H9 (cell line): Measurements from ENCODE around the gene OTOGL. TPM values are rescaled to one million over a fixed set of nuclear protein-coding genes. Genes with fewer than 3 reads are reported as not detected.

Source experiments
- DNase-seq: peaks from one replicate; pipeline ENCODE4 v3.0.0-alpha.2; 2017
- H2AFZ ChIP-seq: one replicate; pipeline ENCODE4 v1.6.1; 2013; ENCODE audit warnings: mild to moderate bottlenecking, low read length, control low read depth, moderate library complexity
- H2AK5ac ChIP-seq: 2 replicates; pipeline ENCODE4 v1.6.1; 2013; ENCODE audit warnings: low read length, control low read depth, mixed read lengths; ENCODE audit not compliant: insufficient read length
- H2BK120ac ChIP-seq: one replicate; pipeline ENCODE4 v1.6.1; 2013; ENCODE audit warnings: low read depth, mild to moderate bottlenecking, low read length, control low read depth, inconsistent platforms; ENCODE audit not compliant: poor library complexity, severe bottlenecking
- H2BK12ac ChIP-seq: 2 replicates; pipeline ENCODE4 v1.6.1; 2013; ENCODE audit warnings: low read length, control low read depth, mixed read lengths, low read depth; ENCODE audit not compliant: insufficient read length
- H2BK15ac ChIP-seq: 2 replicates; pipeline ENCODE4 v1.6.1; 2013; ENCODE audit warnings: low read depth, low read length, control low read depth
- H2BK20ac ChIP-seq: one replicate; pipeline ENCODE4 v1.6.1; 2013; ENCODE audit warnings: low read depth, mild to moderate bottlenecking, low read length, control low read depth, inconsistent platforms; ENCODE audit not compliant: poor library complexity, severe bottlenecking
- H2BK5ac ChIP-seq: 2 replicates; pipeline ENCODE4 v1.6.1; 2013; ENCODE audit warnings: low read length, control low read depth, mixed read lengths; ENCODE audit not compliant: insufficient read length
- H3K14ac ChIP-seq: 2 replicates; pipeline ENCODE4 v1.6.1; 2013; ENCODE audit warnings: low read length, control low read depth; ENCODE audit not compliant: insufficient read depth
- H3K18ac ChIP-seq: 2 replicates; pipeline ENCODE4 v1.6.1; 2013; ENCODE audit warnings: low read depth, mild to moderate bottlenecking, mixed read lengths, low read length, control low read depth; ENCODE audit not compliant: insufficient read length
- H3K23ac ChIP-seq: 2 replicates; pipeline ENCODE4 v1.6.1; 2013; ENCODE audit warnings: low read length, control low read depth, mixed read lengths, low read depth; ENCODE audit not compliant: insufficient read length
- H3K23me2 ChIP-seq: 2 replicates; pipeline ENCODE4 v1.6.1; 2013; ENCODE audit warnings: low read depth, mild to moderate bottlenecking, mixed read lengths, low read length, control low read depth; ENCODE audit not compliant: insufficient read length, poor library complexity, severe bottlenecking
- H3K27ac ChIP-seq: 2 replicates; pipeline ENCODE4 v1.5.1; 2013; ENCODE audit warnings: low read length, control low read depth, mixed read lengths, low read depth; ENCODE audit not compliant: insufficient read length
- H3K27me3 ChIP-seq: 2 replicates; pipeline ENCODE4 v1.6.1; 2013; ENCODE audit warnings: low read length, control low read depth, inconsistent platforms; ENCODE audit not compliant: insufficient read depth
- H3K4ac ChIP-seq: 2 replicates; pipeline ENCODE4 v1.6.1; 2013; ENCODE audit warnings: low read depth, mild to moderate bottlenecking, control low read depth, inconsistent platforms, low read length, moderate library complexity
- H3K4me1 ChIP-seq: 2 replicates; pipeline ENCODE4 v1.6.1; 2013; ENCODE audit warnings: low read length, control low read depth, inconsistent platforms; ENCODE audit not compliant: insufficient read depth
- H3K4me2 ChIP-seq: 2 replicates; pipeline ENCODE4 v1.6.1; 2013; ENCODE audit warnings: low read length, control low read depth, mixed read lengths; ENCODE audit not compliant: insufficient read length, insufficient read depth
- H3K56ac ChIP-seq: 2 replicates; pipeline ENCODE4 v1.6.1; 2013; ENCODE audit warnings: low read depth, mild to moderate bottlenecking, mixed read lengths, low read length, control low read depth; ENCODE audit not compliant: insufficient read length
- H3K79me1 ChIP-seq: 2 replicates; pipeline ENCODE4 v1.6.1; 2013; ENCODE audit warnings: low read depth, mild to moderate bottlenecking, moderate library complexity, low read length, control low read depth, inconsistent platforms; ENCODE audit not compliant: insufficient read depth, poor library complexity, severe bottlenecking
- H3K79me2 ChIP-seq: 2 replicates; pipeline ENCODE4 v1.6.1; 2013; ENCODE audit warnings: low read length, control low read depth, inconsistent platforms; ENCODE audit not compliant: insufficient read depth
- H3K9ac ChIP-seq: 2 replicates; pipeline ENCODE4 v1.6.1; 2013; ENCODE audit warnings: low read length, control low read depth, mixed read lengths; ENCODE audit not compliant: insufficient read length; ENCODE audit errors: extremely low read depth
- H3K9me3 ChIP-seq: one replicate; pipeline ENCODE4 v1.6.1; 2013; ENCODE audit warnings: low read depth, low read length, inconsistent platforms; ENCODE audit not compliant: control insufficient read depth
- H3T11ph ChIP-seq: one replicate; pipeline ENCODE4 v1.6.1; 2013; ENCODE audit warnings: mild to moderate bottlenecking, low read length, control low read depth, inconsistent platforms
- H4K20me1 ChIP-seq: one replicate; pipeline ENCODE4 v1.6.1; 2013; ENCODE audit not compliant: control insufficient read depth, insufficient read length, insufficient read depth
- H4K5ac ChIP-seq: 2 replicates; pipeline ENCODE4 v1.6.1; 2013; ENCODE audit warnings: low read depth, mild to moderate bottlenecking, mixed read lengths, low read length, control low read depth; ENCODE audit not compliant: insufficient read length
- H4K8ac ChIP-seq: replicated peaks from 2 replicates; pipeline ENCODE4 v1.6.1; 2013; ENCODE audit warnings: low read length, control low read depth, mixed read lengths, low read depth; ENCODE audit not compliant: insufficient read length
- H4K91ac ChIP-seq: 2 replicates; pipeline ENCODE4 v1.6.1; 2013; ENCODE audit warnings: low read depth, mild to moderate bottlenecking, moderate library complexity, mixed read lengths, low read length, control low read depth; ENCODE audit not compliant: insufficient read length
- H3K27ac Mint-ChIP-seq, 3 experiments: 2 replicates in 2 of 3; 3 replicates in 1 of 3; pipeline ENCODE4 v1.8.0; 2020 to 2021; ENCODE audit warnings: mixed read lengths in 3 of 3, mild to moderate bottlenecking in 1 of 3, moderate library complexity in 1 of 3
- H3K27me3 Mint-ChIP-seq: 2 replicates; pipeline ENCODE4 v1.8.0; 2021; ENCODE audit warnings: low read depth, mild to moderate bottlenecking, moderate library complexity, mixed read lengths
- H3K36me3 Mint-ChIP-seq, 3 experiments: 2 replicates in 2 of 3; 3 replicates in 1 of 3; pipeline ENCODE4 v1.8.0; 2020 to 2021; ENCODE audit warnings: low read depth in 3 of 3, mixed read lengths in 3 of 3; ENCODE audit not compliant: insufficient read depth in 1 of 3
- H3K4me1 Mint-ChIP-seq, 2 experiments: 2 replicates each; pipeline ENCODE4 v1.8.0; 2020; ENCODE audit warnings: mixed read lengths in 2 of 2
- H3K4me3 Mint-ChIP-seq, 2 experiments: 2 replicates in 1 of 2; 3 replicates in 1 of 2; pipeline ENCODE4 v1.8.0; 2020 to 2021; ENCODE audit warnings: mild to moderate bottlenecking in 2 of 2, mixed read lengths in 2 of 2, moderate library complexity in 1 of 2
- H3K9me3 Mint-ChIP-seq, 2 experiments: 2 replicates in 1 of 2; 3 replicates in 1 of 2; pipeline ENCODE4 v1.8.0; 2020; ENCODE audit warnings: mild to moderate bottlenecking in 2 of 2, mixed read lengths in 2 of 2, moderate library complexity in 1 of 2
- CTCF ChIP-seq: fragments of 200-600 bp; sonication (generic); conservative IDR thresholded peaks from 3 replicates; pipeline ENCODE4 v1.8.0; 2021; ENCODE audit warnings: antibody characterized with exemption, mild to moderate bottlenecking
- WGBS: extraction: QIAGEN DNeasy Blood & Tissue Kit; methylation state at CpG from one replicate; pipeline ENCODE4 v1.1.7; 2013; ENCODE audit warnings: missing lambda C conversion rate, low lambda C conversion rate, mixed read lengths; ENCODE audit not compliant: insufficient read length; ENCODE audit errors: extremely low coverage; 5-methylcytosine and 5-hydroxymethylcytosine counted together
- total RNA-seq: library from RNA; stranded (reverse); gene quantifications from 2 replicates; pipeline ENCODE4 v1.2.1, GENCODE V29; 2021

The OTOGL gene
- total RNA-seq, 1 experiment from 2014 or later: 0.11 TPM

- Histone ChIP-seq H3K4me2 (no peak overlapping the region), H2BK12ac (no peak overlapping the region), H3K14ac (no peak overlapping the region), H3K23me2 (no peaks in the 10 kb centered on the region), H3K27ac (no peak overlapping the region), H2BK5ac (no peak overlapping the region), H3K79me1 (no peaks in the 10 kb centered on the region), H3T11ph (no peak overlapping the region), H3K18ac (no peak overlapping the region), H3K9me3 (no peaks in the 10 kb centered on the region), H2BK120ac (no peak overlapping the region), H4K5ac (no peak overlapping the region), H3K27me3 (no peaks in the 10 kb centered on the region), H4K20me1 (no peaks in the 10 kb centered on the region), H3K56ac (no peak overlapping the region), H4K8ac (no peak overlapping the region), H2AFZ (no peak overlapping the region), H3K23ac (no peak overlapping the region), H3K4me1 (peaks cover 3% of the 10 kb centered on the region; the same call in 1 of the 2 replicates), H4K91ac (no peak overlapping the region), H3K4ac (no peak overlapping the region), H2BK20ac (no peak overlapping the region), H3K9ac (no peak overlapping the region), H2BK15ac (no peak overlapping the region), H3K79me2 (no peaks in the 10 kb centered on the region), H2AK5ac (no peak overlapping the region)
- Mint-ChIP-seq H3K27me3 (no peaks in the 10 kb centered on the region), H3K4me1 (peaks cover 12% of the 10 kb centered on the region in 2 experiments), H3K9me3 (no peaks in the 10 kb centered on the region), H3K27ac (no peak overlapping the region), H3K4me3 (no peak overlapping the region), H3K36me3 (no peaks in the 10 kb centered on the region)
- no peak for TF ChIP-seq CTCF
- no CpG with 5 or more reads among the region's 4 CpGs for WGBS
- DNase-seq: no peak
These were observed 90.7 kb downstream of the OTOGL start for GRCh38 chr12:80190001-80190400.
